ENCODE results near the gene IL10.

IL10 gene

DNA sequence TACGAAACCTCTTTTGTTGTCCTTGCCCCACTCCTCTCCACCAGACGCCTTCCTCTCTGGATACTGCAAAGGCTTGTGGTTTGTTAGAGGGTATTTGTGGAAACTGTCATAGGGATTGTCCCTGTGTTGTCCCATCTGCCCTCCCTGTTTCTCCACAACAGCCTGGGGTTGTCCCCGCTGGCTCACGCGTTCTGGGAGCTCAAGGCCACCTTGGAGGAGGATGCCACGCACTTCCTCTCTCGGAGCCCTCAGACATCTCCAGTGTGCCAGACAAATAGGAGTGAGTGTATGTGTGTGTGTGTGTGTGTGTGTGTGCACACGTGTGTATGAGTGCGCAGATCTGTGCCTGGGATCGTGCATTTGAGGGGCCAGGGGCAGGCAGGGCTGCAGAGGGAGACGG, 39.3 kb downstream of the IL10 start:
- DNase-seq: no peak

DNA sequence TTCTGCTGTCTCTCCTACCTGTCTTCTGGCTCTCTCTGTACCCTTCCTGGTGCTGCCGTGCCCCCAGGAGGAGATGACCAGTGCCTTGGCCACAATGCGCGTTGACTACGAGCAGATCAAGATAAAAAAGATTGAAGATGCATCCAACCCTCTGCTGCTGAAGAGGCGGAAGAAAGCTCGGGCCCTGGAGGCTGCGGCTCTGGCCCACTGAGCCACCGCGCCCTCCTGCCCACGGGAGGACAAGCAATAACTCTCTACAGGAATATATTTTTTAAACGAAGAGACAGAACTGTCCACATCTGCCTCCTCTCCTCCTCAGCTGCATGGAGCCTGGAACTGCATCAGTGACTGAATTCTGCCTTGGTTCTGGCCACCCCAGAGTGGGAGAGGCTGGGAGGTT, 39.8 kb downstream of the IL10 start:
- no peak for DNase-seq

DNA sequence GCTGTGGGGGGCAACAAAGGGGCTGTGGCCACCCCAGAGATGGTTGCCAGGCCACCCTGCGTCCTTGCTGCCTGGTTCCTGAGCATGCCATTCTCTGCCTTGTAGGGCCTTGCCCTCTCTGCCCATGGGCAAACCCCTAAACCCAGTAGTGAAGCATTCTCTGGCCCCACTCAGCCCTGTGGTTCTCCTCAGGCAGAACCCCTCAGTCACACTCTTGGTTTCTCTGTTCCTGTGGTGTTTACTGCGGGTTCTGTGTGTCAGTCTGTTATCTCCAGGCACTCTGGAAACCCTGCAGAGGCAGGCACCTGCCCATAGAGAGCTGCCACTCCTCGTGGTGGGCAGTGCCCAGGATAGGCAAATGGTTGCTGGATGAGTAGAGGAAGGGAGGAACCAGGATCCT, 42.8 kb downstream of the IL10 start:
- DNase-seq: no peak

DNA sequence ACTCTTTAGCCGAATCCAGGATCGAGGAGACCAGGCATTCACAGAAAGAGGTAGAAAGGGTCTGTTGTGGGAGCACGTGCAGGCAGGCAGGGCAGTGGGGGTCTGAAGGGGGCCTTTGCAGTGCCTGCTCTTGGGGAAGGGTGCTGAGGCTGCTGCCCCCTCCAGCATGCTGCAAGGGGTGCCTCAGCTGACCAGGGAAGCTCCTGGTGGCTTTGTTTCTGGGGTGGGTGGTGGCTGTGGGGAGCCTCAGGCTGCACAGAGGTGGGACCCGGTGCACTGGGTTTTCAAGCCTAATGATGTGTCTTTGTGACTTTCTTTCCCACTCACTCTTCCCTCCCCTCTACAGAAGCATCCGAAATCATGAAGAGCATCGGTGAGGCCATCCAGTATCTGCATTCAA, 43.2 kb downstream of the IL10 start:
- DNase-seq: no peak

DNA sequence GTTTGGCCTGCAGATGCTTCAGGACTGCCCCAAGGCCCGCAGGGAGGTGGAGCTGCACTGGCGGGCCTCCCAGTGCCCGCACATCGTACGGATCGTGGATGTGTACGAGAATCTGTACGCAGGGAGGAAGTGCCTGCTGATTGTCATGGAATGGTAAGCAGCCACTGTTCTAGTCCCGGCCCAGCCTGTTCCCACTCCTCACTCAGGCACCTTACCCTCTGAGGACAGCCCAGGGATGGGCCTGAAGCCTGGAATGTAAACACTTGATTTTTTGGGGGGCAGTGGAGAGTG, 43.7 kb downstream of the IL10 start:
- DNase-seq: no peak

DNA sequence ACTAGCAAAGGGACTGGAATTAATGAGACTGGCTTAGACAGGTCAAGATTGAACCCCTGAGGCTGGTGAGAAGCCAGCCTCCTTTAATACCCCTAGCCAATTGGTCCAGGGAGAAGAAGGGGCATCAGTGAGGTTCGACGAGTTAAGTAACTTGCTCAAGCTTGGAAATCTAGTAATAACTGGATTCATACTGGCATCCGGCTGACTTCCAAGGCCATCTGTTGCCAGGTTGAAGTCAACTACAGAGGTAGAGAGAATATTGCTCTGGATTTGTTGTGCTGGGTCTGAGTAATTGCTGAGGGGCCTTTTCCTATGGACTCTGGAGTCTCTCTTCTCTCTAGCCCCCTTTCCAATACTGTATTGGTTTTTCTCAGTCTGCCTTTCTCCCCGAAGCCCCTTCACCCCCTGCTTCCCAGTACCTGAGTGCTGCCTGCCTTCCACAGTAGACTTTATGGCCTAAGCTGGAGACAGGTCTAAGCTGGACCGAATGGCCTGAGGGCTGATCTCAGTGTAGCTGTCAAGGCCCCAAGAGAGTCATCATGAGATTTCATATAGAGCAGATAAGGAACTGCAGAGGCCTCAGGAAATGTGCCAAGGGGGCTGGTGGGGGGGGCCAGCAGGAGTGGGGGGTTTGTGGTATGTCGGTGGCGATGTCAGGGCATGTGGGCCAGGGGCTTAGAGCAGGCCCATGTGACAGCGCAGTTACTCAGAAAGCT, 44.2 kb downstream of the IL10 start:
- DNase-seq: no peak

DNA sequence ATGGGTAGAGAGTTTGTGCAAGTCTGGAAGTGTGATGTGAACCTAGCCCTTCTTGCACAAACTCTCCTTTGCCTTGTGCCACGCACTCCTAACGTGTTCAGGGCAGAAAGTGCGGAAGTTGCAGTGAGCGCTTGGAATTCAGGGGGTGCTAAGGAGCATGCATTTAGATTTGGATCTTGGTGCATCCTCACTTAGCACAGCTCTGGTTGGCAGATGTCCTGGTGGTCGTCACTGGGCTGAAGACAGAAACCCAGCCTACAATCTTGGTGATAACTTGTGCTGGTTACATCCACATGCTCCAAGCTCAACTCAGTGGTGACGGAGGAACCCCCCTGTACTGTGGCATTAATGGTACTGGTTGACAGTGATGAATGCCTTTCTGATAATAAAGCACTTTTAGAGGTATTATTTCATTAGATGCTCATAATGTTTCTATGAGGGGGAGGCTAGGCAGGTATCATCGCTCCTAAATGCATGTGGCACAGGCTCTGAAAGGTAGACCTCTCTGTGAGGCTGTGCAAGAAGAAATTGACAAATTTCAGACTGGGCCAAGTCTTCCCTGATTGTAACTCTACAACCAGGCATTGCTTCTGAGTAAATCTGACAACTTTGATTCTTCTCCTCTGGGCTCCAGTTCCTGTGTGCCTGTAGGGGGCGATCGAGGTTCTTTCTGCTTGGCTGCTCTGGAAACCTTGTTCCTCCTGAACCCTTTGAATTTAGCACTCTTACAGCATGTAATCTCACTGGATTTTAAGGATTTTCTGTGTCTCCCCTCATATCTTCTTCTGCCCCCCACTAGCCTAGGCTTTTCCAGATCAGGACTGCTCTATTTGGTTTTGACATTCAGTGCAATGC, 47.0 kb downstream of the IL10 start:
- DNase-seq: peak; percentile 66 to 77

DNA sequence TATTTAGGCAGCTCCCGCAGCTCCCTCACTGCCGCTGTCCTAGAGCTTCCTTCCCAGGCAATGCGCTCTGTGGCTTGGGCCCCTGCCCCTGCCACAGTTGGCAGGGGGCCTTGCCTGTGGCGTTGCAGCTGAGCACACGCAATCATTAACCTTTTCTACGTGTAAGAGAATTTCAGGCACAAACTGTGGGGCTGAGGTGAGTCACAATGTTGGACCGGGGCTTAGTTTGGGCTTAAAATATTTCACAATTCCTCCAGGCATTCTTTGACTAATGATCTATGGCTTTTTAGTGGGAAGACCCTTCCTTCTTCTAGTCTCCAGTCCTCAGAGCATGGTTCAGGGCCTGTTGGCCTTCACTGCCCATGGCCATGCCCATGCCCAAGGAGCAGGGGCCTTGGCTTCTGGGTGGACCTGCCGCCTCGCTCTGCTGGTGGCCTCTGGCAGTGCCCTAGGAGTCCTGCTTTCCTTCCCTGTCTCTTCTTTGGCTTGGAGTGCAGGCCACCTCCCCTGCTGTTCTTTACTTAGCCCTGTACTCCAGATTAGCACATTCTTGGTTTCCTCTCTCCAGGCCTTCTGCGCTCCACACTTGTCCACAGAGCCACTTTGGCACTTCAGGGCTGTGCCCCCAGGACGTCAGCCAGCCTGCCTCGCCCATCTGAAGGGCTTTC, 48.4 kb downstream of the IL10 start:
- no peak for DNase-seq

DNA sequence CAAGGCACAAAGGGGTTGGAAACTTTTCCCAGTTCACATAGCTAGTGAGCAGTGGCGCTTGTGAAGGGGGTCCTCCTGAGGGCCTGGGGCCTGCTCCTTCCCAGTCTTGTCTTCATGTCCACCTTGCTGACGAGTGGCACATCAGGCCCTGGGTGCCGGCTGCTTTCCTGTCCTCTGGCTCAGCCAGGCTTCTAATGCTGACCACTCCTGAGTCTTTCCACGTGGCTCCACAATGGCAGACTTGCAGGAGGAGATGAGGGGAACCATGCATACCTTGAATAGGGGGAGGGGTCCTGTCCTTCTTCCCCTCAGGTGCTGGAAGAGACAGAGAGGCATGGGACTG, 48.9 kb downstream of the IL10 start:
- no peak for DNase-seq

DNA sequence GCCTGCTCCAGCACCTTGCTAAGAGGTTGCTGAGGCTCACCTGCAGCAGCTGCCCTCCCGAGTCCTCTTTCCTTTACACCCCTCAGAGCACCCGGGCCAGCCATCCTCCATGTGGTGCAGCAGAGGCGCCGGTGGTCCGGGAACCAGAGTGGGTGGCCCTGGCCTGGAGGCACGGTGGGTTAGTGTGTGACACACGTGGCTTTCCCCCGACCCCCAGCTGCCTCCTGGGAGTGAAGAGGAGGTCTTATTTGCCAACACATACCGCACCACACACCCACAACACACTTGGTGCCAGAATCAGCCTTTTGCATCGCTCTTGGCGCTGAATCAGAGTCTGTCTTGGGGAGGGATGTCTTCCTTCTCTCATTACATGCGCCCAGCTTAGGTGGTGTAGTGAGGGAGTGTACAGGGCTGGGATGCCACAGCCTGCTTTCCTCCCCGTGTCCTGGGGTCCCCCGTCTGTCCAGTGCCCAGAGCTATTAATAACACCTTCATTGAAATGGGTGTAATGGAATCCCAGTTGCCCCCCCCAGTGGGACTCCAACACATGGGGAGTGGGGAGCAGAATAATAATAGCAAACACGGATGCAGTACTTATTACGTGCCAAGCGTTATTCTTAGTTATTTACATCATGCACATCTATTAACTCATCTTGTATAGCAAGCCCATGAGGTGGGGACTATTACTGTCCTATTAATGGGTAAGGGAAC, 49.4 kb downstream of the IL10 start:
- no peak for DNase-seq

DNA sequence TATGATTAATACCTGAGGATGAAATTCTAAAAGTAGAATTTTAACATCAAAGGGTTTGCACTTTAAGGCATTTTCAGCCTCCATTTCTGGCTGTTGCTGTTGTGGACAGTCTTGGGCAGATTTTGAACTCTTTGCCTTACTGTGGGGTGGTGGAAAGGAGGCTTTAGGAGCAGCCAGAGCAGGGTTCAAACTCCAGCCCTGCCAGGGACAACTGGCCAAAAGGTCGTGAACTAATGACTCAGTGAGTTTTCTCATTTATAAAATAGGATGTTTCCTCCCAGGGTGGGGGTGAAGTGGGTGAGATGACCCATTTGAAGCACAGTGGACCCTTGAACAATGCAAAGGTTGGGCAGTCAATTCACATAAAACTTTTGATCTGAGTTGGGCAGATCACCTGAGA, 50.8 kb downstream of the IL10 start:
- no peak for DNase-seq

DNA sequence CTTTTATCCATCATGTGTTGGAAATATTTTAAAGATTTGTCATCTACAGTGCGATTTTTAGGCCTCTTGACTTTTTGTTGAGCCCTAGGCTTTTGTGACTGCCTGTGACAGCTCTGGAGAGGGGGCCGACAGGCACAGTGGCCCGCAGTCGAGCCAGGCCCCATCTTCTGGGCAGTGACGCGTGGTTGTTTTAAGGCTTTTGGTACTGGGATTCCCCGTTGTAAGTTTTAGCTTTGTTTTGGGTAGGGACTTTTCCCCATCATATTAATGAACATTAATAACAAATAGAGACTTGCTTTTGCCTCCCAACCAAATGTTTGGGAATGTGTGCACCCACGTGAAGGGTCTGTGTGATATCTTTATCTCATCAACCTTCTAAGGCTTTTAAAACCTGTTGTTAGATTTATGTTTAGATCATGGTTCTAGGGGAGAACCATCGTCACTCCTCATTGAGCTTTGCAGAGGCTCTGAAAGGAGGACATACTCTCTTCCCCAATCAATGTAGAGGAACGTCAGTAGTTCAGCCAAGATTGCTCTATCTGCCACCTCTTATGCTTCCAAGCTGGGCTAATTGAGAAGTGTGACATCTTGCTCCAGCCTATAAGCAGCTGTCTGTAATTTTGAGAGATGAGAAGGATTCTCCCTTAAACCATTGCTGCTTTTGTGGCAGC, 53.0 kb downstream of the IL10 start:
- no peak for DNase-seq

DNA sequence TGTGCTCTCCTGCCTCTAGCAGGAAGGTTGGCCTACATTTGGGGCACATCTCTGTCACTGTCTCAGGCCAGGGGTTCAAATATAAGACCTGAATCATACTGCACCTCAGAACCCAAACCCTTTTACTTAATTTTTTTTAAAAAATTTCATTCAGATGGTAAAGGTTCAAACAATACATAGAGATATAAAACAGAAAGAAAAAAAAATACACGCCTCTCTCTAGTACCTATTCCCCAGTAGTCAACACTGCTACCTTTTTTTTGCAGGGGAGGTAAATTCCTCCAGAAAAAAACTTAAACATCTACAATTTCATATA, 54.7 kb downstream of the IL10 start:
- no peak for DNase-seq
